GM11168 (cell line): ENCODE results near the gene PBX2.
"Not testable (repeated sequence)": the region's sequence is repeated elsewhere in the genome, so short reads cannot be mapped to it uniquely, and the experiment has no call there.

Experiments used
- in situ Hi-C: fragments of 300-500 bp; cut with MboI; formaldehyde crosslinking; loops from one replicate; pipeline ENCODE4 v1.12.0; 2022; ENCODE audit warnings: low sequenced_read_pairs; ENCODE audit not compliant: unreplicated experiment

The PBX2 gene, protein sequence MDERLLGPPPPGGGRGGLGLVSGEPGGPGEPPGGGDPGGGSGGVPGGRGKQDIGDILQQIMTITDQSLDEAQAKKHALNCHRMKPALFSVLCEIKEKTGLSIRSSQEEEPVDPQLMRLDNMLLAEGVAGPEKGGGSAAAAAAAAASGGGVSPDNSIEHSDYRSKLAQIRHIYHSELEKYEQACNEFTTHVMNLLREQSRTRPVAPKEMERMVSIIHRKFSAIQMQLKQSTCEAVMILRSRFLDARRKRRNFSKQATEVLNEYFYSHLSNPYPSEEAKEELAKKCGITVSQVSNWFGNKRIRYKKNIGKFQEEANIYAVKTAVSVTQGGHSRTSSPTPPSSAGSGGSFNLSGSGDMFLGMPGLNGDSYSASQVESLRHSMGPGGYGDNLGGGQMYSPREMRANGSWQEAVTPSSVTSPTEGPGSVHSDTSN

DNA sequence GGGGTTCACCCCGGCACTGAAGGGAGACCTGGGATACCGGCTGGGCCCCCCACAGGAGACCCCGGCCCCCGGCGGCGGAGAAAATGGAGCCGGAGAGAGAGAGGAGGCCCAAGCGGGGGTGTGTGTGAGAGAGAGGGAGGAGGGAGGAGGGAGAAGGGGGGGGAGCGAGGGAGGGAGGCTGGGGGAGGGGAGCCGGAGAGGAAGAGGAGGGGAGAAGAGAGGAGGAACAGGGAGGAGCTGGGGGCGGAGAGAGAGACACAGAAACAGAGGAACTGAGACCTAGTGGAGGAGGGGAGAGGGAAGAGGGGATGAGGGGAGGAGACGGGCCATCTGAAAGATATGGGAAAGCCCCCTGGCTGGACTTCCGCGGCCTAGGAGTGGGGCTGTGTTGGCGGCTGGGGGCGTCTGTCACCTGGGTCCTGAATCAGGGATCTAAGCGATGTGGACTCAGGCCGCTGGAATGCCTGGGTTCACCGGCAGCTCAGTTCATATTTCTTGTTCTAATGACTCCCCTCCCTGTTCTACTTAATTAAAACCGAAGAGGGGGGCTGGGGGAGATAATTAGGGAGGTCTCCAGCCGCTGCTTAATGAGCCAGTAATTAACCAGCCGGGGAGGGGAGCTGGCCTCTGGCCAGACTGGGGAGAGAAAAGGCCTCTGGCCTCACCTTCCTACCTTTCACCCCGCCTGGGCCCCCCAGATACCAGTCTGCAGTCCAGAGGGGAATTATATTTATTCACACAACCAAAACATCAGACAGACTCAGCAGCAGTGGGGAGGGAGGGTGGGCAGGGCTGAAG is at the start of gene PBX2:
Gene PBX2, minus strand, starts transcription at position 149 of the 798 bp plus-strand sequence. CDS start 287 bp downstream, outside the sequence.
- in situ Hi-C loops: no loop called here

- in situ Hi-C loops: loop anchor here (25.0 kb wide), 1 partner anchor 548 kb away; no protein-coding TSS in a partner anchor
Observed at GRCh38 chr6:32239462-32239861, 49.5 kb upstream of the PBX2 start.

DNA sequence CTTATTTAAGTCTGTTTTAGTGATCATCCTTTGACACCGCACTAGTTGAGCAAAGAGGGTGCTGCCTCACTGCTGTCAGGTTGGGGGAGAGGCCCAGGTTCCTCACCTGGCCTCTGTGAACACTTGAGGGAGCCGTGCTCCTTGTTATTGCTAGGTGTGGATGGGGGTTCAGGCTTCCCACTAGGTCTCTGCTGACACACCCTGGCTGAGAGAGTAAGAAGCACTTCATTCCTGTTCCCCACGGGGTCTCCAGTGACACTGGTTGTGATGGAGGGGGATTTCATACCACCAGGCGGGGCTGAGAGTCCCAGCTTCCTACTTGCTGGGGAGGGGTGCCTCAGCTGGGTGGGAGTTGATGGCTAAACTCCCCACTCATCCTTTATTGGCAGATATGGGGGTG is 44.9 kb upstream of the PBX2 start:
- in situ Hi-C loops: loop anchor here (25.0 kb wide), 1 partner anchor 552 kb away; no protein-coding TSS in a partner anchor

DNA sequence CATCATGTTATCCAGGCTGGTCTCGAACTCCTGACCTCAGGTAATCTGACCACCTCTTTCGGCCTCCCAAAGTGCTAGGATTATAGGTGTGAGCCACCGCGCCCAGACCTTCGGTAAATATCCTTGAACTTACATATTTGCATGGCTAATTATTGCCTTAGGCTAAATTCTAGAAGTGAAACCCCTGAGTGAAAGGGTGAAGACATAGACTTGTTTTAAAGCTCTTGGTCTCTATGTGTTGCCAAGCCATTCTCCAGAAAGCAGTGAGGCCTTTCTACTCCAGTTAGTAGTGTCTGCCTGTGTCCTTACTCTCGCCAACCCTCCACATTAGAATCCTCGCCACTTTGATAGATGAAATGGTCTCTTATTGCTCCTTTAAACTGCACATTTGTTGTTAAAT is 36.4 kb upstream of the PBX2 start:
- in situ Hi-C loops: loop anchor here (25.0 kb wide), 1 partner anchor 561 kb away; no protein-coding TSS in a partner anchor

DNA sequence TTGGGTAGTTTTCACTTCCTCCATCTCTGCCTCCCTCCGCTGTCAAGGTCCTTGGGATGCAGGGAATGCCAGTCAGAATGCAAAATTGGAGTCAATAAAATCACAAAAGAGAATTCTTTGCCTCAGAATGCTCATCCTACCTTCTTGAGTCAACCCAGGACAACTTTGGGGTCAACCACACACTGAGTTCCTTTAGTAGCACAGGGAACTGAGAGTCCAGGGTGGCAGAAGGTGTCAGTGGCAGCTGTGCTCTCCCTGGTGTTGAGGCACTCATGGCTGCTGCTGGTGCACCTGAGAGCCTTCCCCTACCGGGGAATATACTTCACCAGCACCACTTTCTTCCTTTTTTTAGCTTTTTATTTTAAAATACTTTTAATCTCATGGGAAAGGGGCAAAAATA is 34.7 kb upstream of the PBX2 start:
- in situ Hi-C loops: loop anchor here (25.0 kb wide), 1 partner anchor 563 kb away; no protein-coding TSS in a partner anchor

- in situ Hi-C loops: no loop called here
Observed at GRCh38 chr6:32223258-32224235, 33.5 kb upstream of the PBX2 start, which contains the start of gene NOTCH4. Gene NOTCH4, minus strand, starts transcription at chr6:32224067. Its CDS starts 139 bp downstream, at chr6:32223928.

- in situ Hi-C loops: no loop called here
Observed at GRCh38 chr6:32222333-32223230, 32.6 kb upstream of the PBX2 start.

- in situ Hi-C loops: no loop called here
Observed at GRCh38 chr6:32220021-32220420, 30.0 kb upstream of the PBX2 start.

GRCh38 chr6:32218167-32218566 is 28.2 kb upstream of the PBX2 start:
- in situ Hi-C loops: no loop called here

- in situ Hi-C loops: no loop called here
Observed at GRCh38 chr6:32216998-32217397, 27.0 kb upstream of the PBX2 start.

- in situ Hi-C loops: no loop called here
Observed at GRCh38 chr6:32216285-32216684, 26.3 kb upstream of the PBX2 start.

DNA sequence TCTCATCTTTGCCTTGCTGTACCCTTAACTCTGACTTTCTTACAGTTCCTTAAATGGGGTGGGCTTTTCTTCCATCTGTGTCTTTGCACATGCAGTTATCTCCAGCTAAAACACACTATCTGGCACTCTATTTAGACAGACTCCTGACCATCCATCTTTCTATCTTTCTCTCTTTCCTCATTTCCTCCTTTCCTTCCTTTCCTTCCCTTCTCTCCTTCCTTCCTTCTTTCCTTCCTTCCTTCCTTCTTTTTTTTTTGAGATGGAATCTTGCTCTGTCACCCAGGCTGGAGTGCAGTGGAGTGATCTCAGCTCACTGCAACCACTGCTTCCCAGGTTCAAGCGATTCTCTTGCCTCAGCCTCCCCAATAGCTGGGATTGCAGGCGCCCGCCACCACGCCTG is 25.6 kb upstream of the PBX2 start:
- in situ Hi-C loops: no loop called here

DNA sequence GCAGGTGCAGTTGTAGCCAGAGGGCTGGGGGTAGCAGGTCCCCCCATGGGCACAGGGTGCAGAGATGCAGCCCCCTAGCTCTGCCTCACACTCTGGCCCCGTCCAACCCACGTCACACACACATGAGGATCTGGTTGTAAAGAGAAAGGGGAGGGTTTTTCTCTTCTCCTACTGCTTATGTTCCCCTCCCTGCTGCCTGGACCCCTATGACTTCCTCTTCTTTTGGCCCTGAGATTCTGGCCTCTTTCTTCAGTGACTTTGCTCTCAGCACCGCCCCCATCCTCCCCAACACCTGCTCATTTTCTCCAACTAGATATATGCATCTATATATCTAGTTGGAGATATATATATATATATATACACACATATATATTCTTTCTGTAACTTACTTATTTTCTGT is 24.1 kb upstream of the PBX2 start:
- in situ Hi-C loops: no loop called here

GRCh38 chr6:32213649-32214048 is 23.6 kb upstream of the PBX2 start:
- in situ Hi-C loops: no loop called here

GRCh38 chr6:32212076-32212760 is 22.2 kb upstream of the PBX2 start:
- in situ Hi-C loops: no loop called here

- in situ Hi-C loops: not testable (repeated sequence)
Observed at GRCh38 chr6:32211432-32211831, 21.4 kb upstream of the PBX2 start.

DNA sequence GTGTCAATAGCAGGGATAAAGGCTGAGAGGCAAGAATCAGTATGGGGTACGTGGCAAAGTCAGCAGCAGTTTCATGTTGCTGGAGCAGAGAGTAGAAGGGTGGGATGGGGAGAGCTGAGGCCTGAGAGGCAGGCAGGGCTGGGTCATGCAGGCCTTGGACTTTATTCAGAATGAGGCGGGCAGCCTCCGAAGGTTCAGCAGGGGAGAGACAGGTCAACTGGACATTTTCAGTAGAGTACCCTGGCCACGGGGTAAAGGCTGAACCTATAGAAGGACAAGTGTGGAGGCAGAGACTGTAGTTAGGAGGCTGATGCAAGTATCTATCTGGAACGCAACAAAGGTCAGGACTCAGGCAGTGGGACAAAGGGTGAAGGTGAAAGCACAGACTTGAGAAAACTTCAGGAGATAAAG is 20.2 kb upstream of the PBX2 start:
- in situ Hi-C loops: no loop called here

DNA sequence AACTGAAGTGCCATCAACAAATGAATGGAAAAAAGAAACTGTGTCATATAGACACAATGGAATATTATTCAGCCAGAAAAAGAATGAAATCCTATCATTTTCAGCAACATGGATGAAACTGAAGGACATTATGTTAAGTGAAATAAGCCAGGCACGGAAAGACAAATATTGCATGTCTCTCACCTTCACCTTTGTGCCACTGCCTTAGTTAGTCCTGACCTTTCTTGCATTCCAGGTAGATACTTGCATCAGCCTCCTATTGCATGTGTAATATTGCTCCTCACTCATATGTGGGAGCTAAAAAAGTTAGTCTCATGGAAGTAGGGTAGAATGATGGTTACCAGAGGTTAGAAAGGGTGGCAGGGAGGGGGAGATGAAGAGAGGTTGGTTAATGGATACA is 19.0 kb upstream of the PBX2 start:
- in situ Hi-C loops: no loop called here
